Activated CD4-positive, alpha-beta T cell treated with anti-CD3 and anti-CD28 coated beads, Interleukin-2, Interleukin-6, amounts not matched to agents 100 ng/mL and 50 ng/mL, durations not matched to agents 16 hours and 8 hours (primary cell): ENCODE measurements around the gene BSN.

Experiments used
- DNase-seq: peaks from one replicate; pipeline ENCODE4 v3.0.0-alpha.2; 2020

Gene BSN

GRCh38 chr3:49601358-49602048 is 47.2 kb downstream of the BSN start:
- DNase-seq = no peak

GRCh38 chr3:49602049-49602554 is 47.8 kb downstream of the BSN start:
- no peak for DNase-seq

GRCh38 chr3:49602877-49603411 is 48.7 kb downstream of the BSN start:
- DNase-seq = peak; percentile 68

- DNase-seq = no peak
Measured at GRCh38 chr3:49606427-49606826, 52.1 kb downstream of the BSN start.

GRCh38 chr3:49607105-49607591 is 52.9 kb downstream of the BSN start:
- DNase-seq = no peak

- DNase-seq = no peak
Measured at GRCh38 chr3:49607796-49608195, 53.5 kb downstream of the BSN start.

- no peak for DNase-seq
Measured at GRCh38 chr3:49609314-49609713, 55.0 kb downstream of the BSN start.

GRCh38 chr3:49609815-49610214 is 55.5 kb downstream of the BSN start:
- DNase-seq = no peak

GRCh38 chr3:49610666-49611280 is 56.5 kb downstream of the BSN start:
- DNase-seq = no peak

GRCh38 chr3:49611291-49611690 is 57.0 kb downstream of the BSN start:
- no peak for DNase-seq

GRCh38 chr3:49611719-49612118 is 57.4 kb downstream of the BSN start:
- DNase-seq = no peak

GRCh38 chr3:49614936-49615335 is 60.7 kb downstream of the BSN start:
- DNase-seq = no peak

GRCh38 chr3:49616061-49616460 is 61.8 kb downstream of the BSN start:
- DNase-seq = no peak

GRCh38 chr3:49616491-49616941 is 62.2 kb downstream of the BSN start:
- DNase-seq = no peak

GRCh38 chr3:49617390-49618013 is 63.2 kb downstream of the BSN start:
- no peak for DNase-seq

- no peak for DNase-seq
Measured at GRCh38 chr3:49618412-49618811, 64.1 kb downstream of the BSN start.

- DNase-seq = peak; percentile 20
Measured at GRCh38 chr3:49619649-49620048, 65.4 kb downstream of the BSN start.

GRCh38 chr3:49620728-49621127 is 66.5 kb downstream of the BSN start:
- no peak for DNase-seq

- DNase-seq = no peak
Measured at GRCh38 chr3:49623071-49623470, 68.8 kb downstream of the BSN start.

GRCh38 chr3:49625071-49625470 is 70.8 kb downstream of the BSN start:
- no peak for DNase-seq

- DNase-seq = peak; percentile 18
Measured at GRCh38 chr3:49626101-49626581, 71.9 kb downstream of the BSN start.

- DNase-seq = no peak
Measured at GRCh38 chr3:49626796-49627195, 72.5 kb downstream of the BSN start.

GRCh38 chr3:49627634-49628033 is 73.4 kb downstream of the BSN start:
- DNase-seq = no peak
